DND-41 (cell line): Measurements from ENCODE around the gene ADAMTS16.

Experiments
- ATAC-seq: fragments of 200-7000 bp; cut with Tn5 transposase; 3 replicates; pipeline ENCODE4 v1.9.1; 2021; ENCODE audit warnings: low read depth; ENCODE audit not compliant: insufficient read depth
- DNase-seq: peaks from one replicate; pipeline ENCODE4 v3.0.0-alpha.2; 2020
- H2AFZ ChIP-seq: 2 replicates; pipeline ENCODE4 v1.6.0; 2012; ENCODE audit warnings: low read depth, low read length
- H3K27ac ChIP-seq: 2 replicates; pipeline ENCODE4 v1.5.1; 2012; ENCODE audit warnings: low read length, inconsistent platforms
- H3K27me3 ChIP-seq: fragments of 200-600 bp; sonication (generic); 2 replicates; pipeline ENCODE4 v1.6.0; 2012; ENCODE audit warnings: low read length, mild to moderate bottlenecking, inconsistent platforms; ENCODE audit not compliant: insufficient read depth, poor library complexity
- H3K36me3 ChIP-seq: 2 replicates; pipeline ENCODE4 v1.5.1; 2012; ENCODE audit warnings: low read length, inconsistent platforms; ENCODE audit not compliant: insufficient read depth
- H3K4me1 ChIP-seq: 2 replicates; pipeline ENCODE4 v1.5.1; 2012; ENCODE audit warnings: mild to moderate bottlenecking, low read length; ENCODE audit not compliant: insufficient read depth
- H3K4me2 ChIP-seq: 2 replicates; pipeline ENCODE4 v1.6.0; 2012; ENCODE audit warnings: mild to moderate bottlenecking, moderate library complexity, low read length, inconsistent platforms; ENCODE audit not compliant: insufficient read depth
- H3K4me3 ChIP-seq, 2 experiments: fragments of 200-600 bp in 1 of 2; shearing (Covaris generic) in 1 of 2; 2 replicates each; pipeline ENCODE4 v1.5.1; 2012 to 2016; ENCODE audit warnings: inconsistent platforms in 2 of 2, low read length in 2 of 2, mild to moderate bottlenecking in 2 of 2, low read depth in 1 of 2, moderate library complexity in 1 of 2
- H3K79me2 ChIP-seq: 2 replicates; pipeline ENCODE4 v1.6.0; 2012; ENCODE audit warnings: low read length, inconsistent platforms; ENCODE audit not compliant: insufficient read depth
- H3K9ac ChIP-seq: 2 replicates; pipeline ENCODE4 v1.6.0; 2012; ENCODE audit warnings: low read depth, mild to moderate bottlenecking, inconsistent platforms, low read length, moderate library complexity
- H3K9me3 ChIP-seq: 2 replicates; pipeline ENCODE4 v1.5.1; 2012; ENCODE audit warnings: low read length, moderate library complexity, mild to moderate bottlenecking, inconsistent platforms; ENCODE audit not compliant: insufficient read depth, severe bottlenecking
- H4K20me1 ChIP-seq: 2 replicates; pipeline ENCODE4 v1.6.0; 2012; ENCODE audit warnings: low read length; ENCODE audit not compliant: insufficient read depth
- EZH2 ChIP-seq: IDR thresholded peaks from 3 replicates; pipeline ENCODE4 v1.6.1; 2012; ENCODE audit warnings: borderline replicate concordance, low read depth, mild to moderate bottlenecking, moderate library complexity, low read length, inconsistent platforms; ENCODE audit not compliant: severe bottlenecking
- TF ChIP-seq, protein P1 (sequence below): IDR thresholded peaks from 2 replicates; pipeline ENCODE4 v1.5.1; 2012; ENCODE audit warnings: borderline replicate concordance, low read length, moderate library complexity, mild to moderate bottlenecking; ENCODE audit not compliant: poor library complexity, severe bottlenecking; ENCODE audit errors: extremely low read depth

The ADAMTS16 gene

DNA sequence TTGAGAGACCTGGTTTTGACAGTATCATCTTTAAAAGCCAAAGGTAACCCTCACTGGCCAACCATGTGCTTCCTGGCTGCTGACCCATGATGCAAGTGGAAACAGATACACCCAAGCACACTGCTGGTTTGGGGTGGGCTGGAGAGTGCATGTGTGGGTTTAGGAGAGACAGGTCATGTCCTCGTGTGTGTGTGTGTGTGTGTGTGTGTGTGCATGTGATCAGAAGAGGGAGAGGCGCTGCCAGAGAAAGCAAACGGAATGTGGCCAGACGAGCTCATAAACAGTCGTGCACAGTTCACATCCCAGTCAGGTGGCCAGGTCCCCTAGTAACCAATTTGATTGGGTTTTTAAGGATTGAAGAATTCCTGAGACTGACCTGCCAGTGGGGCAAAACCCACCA lies 169.5 kb downstream of the ADAMTS16 start:
- Histone ChIP-seq H3K27ac (no peak overlapping the region), H3K9me3 (no peaks in the 10 kb centered on the region), H3K27me3 (no peaks in the 10 kb centered on the region), H2AFZ (no peak overlapping the region), H3K4me2 (no peak overlapping the region), H4K20me1 (no peaks in the 10 kb centered on the region; the same call in 1 of the 2 replicates), H3K36me3 (no peaks in the 10 kb centered on the region), H3K4me3 (no peak overlapping the region), H3K4me1 (no peaks in the 10 kb centered on the region), H3K9ac (no peak overlapping the region), H3K79me2 (no peaks in the 10 kb centered on the region)
- DNase-seq (no peak), ATAC-seq (no peak)
- TF ChIP-seq, protein P1, sequence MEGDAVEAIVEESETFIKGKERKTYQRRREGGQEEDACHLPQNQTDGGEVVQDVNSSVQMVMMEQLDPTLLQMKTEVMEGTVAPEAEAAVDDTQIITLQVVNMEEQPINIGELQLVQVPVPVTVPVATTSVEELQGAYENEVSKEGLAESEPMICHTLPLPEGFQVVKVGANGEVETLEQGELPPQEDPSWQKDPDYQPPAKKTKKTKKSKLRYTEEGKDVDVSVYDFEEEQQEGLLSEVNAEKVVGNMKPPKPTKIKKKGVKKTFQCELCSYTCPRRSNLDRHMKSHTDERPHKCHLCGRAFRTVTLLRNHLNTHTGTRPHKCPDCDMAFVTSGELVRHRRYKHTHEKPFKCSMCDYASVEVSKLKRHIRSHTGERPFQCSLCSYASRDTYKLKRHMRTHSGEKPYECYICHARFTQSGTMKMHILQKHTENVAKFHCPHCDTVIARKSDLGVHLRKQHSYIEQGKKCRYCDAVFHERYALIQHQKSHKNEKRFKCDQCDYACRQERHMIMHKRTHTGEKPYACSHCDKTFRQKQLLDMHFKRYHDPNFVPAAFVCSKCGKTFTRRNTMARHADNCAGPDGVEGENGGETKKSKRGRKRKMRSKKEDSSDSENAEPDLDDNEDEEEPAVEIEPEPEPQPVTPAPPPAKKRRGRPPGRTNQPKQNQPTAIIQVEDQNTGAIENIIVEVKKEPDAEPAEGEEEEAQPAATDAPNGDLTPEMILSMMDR = no peak

DNA sequence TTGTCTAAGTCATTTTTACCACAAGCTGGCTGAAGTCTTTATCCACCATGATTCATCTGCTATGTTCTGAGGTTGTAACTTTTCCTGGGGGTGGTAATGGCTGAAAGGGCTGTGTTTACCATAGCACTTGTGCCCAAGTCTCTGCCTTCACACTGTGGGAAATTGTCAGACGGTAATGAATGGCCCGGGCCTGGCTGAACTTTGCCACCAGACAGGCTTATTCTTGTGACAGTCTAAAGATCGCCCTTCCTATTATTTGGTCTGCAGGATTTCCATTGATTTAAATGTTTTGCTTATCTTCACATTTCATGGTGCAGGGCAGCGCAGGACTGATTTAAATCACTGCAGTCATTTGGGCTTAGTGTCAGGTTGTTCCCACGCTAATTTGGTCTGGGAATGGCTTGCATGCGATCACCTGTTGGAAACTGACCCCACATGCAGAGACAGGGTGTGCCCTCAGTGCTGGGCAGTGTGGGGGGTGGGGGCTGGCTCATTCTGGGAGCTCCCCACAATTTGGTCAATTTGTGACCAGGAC lies 173.0 kb downstream of the ADAMTS16 start:
- Histone ChIP-seq H3K4me3 (no peak overlapping the region), H3K4me1 (no peaks in the 10 kb centered on the region), H4K20me1 (no peaks in the 10 kb centered on the region), H3K9ac (no peak overlapping the region), H3K9me3 (no peaks in the 10 kb centered on the region), H3K79me2 (no peaks in the 10 kb centered on the region), H3K36me3 (no peaks in the 10 kb centered on the region), H3K27me3 (no peaks in the 10 kb centered on the region), H3K4me2 (no peak overlapping the region), H3K27ac (no peak overlapping the region), H2AFZ (no peak overlapping the region)
- ATAC-seq = no peak
- DNase-seq = no peak
- TF ChIP-seq, protein P1 = no peak
- TF ChIP-seq EZH2 = no peak

DNA sequence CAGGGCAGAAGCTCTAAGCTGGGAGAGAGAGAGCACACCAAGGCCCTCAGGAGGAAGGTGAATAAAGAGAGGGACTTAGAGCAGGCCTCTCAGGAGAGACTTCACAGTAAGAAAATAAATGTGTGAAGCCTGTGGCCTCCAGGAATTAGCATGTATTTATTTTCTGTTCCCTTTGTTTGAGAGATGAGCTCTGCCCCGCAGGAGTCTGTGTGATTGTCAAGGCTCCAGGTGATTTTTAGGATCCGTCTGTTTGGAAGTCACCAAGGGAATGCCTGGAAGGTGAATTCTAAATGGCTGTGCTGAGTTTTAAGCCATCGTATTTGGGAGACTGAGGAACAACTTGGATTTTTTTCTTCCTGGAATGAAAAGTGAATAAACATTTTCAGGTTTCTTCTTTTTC lies 174.0 kb downstream of the ADAMTS16 start:
- Histone ChIP-seq H3K9ac (no peak overlapping the region), H3K4me2 (no peak overlapping the region), H3K4me3 (no peak overlapping the region), H3K27ac (no peak overlapping the region), H4K20me1 (no peaks in the 10 kb centered on the region), H3K27me3 (no peaks in the 10 kb centered on the region), H3K79me2 (no peaks in the 10 kb centered on the region), H3K36me3 (no peaks in the 10 kb centered on the region), H3K9me3 (no peaks in the 10 kb centered on the region), H2AFZ (no peak overlapping the region), H3K4me1 (no peaks in the 10 kb centered on the region)
- no peak for TF ChIP-seq EZH2
- TF ChIP-seq, protein P1 = no peak
- no peak for DNase-seq
- ATAC-seq = no peak

GRCh38 chr5:5314626-5315025 lies 174.5 kb downstream of the ADAMTS16 start:
- H3K27ac ChIP-seq = no peak overlapping the region
- no peak for DNase-seq
- H3K4me1 ChIP-seq = no peaks in the 10 kb centered on the region
- H4K20me1 ChIP-seq = no peaks in the 10 kb centered on the region
- no peak for ATAC-seq
- H2AFZ ChIP-seq = no peak overlapping the region
- no peaks in the 10 kb centered on the region for H3K79me2 ChIP-seq
- H3K4me2 ChIP-seq = no peak overlapping the region
- no peak overlapping the region for H3K9ac ChIP-seq
- H3K36me3 ChIP-seq = no peaks in the 10 kb centered on the region
- no peaks in the 10 kb centered on the region for H3K9me3 ChIP-seq
- H3K27me3 ChIP-seq = no peaks in the 10 kb centered on the region
- H3K4me3 ChIP-seq = no peak overlapping the region
- TF ChIP-seq EZH2 = no peak
- TF ChIP-seq, protein P1 = no peak
